C4-2B (cell line): Measurements from ENCODE around the gene CD93.

Source experiments
- CTCF ChIP-seq: fragments of 450-650 bp; conservative IDR thresholded peaks from 2 replicates; pipeline ENCODE4 v1.5.1; 2017; ENCODE audit warnings: mild to moderate bottlenecking
- ZFX ChIP-seq: fragments of 450-650 bp; IDR thresholded peaks from 2 replicates; pipeline ENCODE4 v1.6.1; 2017

DNA sequence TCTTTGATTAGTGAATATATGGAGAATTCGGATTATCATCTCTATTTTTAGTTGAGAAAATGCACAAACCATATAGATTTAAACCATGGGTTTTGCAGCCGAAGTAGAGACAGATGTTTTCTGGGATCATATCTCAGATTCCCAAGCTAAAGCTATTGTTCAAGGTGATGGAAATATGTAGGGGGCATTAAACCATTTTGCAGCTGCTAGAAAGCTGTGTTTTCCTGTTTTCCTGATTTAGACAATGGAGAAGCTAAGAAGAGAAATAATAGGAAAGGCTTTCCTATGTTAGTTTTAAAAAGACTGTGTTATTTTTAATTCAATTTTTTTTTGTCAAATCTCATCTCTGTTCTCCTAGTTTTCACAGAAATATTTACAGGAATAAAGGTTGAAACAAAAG, 6.2 kb downstream of the CD93 start:
- no peak for TF ChIP-seq CTCF
- TF ChIP-seq ZFX, result no peak
